GM19438 (cell line): ENCODE measurements around the gene SKOR2.

ENCODE experiments used
- ATAC-seq: cut with Tn5 transposase; IDR thresholded peaks from one replicate; pipeline ENCODE4 v1.9.1; 2021; ENCODE audit warnings: low read depth; ENCODE audit not compliant: unreplicated experiment

Gene SKOR2

DNA sequence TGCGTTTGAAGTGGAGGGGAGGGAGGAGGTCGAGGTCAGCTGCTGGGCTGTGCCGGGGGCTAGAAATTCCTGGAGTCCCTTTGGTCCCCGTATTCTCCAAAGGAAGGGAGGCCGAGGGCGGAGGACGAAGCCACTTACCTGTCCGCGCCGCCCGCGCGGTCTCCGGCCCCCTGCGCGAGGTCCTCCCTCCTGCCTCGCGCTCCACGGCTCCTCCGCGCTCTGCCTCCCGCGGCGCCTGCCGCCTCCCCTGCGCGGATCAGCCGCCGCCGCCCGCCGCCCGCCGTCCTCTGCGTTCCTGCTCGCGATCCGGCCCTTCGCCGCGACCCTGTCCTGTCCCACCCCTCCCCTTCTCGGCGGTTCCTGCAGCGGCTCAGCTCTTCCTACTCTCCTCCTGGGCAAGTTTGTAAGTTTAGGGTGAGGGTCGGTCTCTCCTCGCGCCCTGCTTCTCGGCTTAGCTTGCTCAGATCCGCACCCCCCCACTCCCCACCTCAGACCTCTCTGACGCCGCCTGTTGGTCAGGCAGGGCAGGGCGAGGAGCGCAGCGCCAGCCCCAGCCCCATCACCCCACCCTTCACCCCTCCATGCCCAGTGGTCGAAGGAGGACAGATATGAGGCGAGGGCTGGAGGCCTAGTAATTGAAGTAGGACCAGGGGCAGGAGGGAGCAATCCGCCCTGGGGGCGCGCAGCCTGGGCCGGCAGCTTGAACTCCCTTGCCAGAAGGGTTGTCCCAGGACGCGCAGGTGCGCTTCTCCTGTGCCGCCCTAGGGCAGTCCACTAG is 9.7 kb upstream of the SKOR2 start:
- ATAC-seq: no peak

DNA sequence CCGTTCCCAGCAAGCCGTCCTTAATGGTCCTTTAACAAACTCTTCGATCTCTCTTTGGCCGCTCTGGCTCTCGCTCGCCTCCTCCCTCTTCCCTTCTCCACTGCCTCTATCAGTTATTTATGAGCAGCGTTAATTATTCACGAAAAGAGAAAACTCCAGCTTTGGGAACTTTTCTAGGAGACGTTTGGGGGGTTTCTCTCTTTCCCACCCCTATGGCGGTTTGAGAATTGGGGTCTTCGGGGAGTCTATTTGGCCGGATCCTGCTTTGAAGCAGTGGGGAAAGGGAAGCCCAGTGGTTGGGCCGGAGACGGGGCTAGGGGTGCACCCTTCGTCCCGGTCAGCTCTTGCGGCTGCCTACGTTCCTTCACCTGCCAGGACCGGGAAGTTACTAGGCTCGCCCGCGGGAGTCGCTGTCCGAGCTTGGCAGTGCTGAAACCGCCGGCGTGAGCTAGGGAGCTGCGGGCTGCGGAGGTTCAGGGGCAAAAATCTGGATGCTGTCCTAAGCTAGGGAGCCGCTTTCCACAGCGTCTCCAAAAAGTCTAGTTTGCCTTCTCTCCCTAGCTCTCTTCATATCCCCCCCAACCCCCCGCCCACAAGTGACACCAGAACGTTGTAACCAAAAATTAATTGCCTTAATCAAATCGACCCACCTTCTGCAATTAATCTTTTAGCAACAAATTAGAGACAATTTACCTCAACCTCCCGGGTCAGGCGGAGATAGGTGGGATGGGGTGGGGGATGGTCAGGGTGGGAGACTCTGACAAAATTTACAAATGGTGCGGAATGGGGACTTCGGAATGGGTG is 8.9 kb upstream of the SKOR2 start:
- no peak for ATAC-seq

DNA sequence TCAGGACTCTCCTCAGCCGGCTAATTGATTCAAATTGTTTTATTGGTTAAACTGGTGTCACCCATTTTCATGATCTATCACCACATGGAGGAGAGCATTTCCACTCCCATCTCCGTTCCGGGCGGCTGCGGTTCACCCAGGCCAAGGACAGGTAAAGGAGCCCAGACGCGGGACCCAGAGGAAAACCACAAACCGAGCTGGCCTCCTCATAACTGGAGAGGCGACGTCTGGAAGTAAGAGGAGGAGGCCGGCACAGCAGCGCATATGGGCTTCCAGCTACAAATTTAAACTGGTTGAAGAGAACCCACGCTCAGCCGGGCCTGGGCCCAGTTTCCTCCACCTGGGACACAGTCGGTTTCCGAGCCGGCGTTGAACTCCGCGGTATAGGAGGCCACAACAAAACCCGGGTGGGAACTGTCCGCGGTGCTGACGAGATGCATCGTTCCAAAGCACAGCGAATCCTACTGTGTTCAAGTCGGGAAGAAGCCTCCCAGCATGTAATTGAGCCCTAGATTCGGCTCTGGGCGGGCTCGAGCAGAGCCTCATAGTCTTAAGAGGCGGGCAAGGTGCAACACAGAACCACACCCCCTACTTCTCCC is 3.0 kb upstream of the SKOR2 start:
- ATAC-seq: no peak

DNA sequence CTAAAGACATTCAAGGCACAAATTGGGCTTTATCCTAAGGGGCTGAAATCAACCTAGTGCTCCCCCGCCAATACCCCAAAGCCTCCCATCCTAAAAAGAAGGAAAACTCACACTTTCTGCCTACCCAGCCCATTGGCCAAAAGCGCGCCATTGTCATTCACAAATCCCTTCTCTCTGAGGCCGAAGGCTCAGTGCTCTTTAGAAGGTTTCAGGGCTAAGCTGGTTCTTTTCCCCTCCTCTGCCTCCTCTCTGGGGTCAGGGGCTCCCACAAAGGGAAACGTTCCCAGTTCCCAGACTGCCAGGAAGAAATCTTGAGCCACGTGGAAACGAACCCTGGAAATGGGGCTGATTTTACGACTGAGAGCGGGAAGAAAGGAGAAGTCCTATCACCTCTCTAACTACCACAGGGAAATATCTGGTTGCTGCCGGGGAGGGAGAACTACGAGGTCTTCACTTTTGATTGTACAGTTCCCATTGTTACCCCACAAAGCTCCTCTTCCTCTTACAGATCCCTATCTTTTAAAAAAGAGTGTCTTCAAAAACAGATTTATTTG is 1.7 kb upstream of the SKOR2 start:
- ATAC-seq: no peak

DNA sequence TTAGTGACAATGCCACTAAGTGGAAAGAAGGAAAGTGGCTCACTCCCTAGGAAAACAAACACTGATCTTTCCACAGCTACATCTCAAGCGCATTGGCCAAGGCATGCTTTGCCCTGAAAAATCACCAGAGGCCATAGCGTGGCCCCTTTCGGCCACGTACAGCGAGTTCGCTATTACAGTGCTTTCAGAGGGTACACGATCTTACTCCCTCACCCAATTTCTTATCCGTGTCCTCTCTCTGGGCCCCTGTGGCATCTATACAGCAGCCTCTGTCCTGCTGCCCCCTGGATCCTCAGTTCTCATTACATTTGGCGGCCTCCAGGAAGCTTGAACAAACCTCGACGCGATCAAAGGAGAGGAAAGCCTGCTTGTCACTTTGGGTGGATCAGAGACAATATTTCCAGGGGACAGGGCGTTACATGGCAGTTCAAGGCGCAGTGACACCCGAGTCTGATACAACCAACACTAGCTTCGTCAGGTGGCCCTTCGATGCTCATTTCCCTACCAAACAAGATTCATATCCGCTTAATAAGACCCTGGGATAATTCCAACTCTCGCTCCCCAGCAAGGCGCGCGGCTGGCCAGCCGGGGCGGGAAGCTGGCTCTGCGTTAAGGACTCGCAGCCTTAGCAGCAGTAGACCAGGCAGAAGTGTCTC is 941 bp downstream of the SKOR2 start:
- no peak for ATAC-seq

DNA sequence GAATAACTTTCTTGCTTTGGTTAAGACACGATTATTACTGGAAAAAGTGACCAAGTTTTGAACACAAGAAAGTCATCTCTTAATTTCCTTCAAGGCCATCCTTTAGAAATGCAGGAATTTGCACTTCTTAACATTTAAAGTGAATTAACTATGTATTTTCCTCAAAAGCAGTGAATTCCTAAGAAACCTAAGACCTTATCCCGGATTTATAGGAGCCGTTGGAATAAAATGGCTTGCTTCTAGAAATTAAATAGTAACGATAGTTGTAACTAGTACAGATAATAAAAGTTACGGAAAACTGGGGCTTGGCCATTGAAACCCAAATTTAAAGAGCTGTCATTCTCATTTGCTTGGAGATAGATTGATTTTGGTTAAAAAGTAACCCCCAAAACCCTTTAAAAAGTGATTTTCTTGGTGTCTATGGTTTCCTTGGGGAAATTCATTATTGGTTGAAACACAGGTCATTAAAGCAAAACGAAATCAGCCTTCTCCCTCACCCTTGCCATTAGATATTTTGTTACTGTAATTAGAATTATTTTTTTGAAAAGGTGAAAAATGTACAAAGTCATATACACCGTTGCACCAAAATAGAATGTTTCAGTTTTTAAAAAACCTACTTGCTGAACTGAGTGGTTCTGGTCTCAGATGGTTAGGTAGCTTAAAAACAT is 2.0 kb downstream of the SKOR2 start:
- no peak for ATAC-seq

DNA sequence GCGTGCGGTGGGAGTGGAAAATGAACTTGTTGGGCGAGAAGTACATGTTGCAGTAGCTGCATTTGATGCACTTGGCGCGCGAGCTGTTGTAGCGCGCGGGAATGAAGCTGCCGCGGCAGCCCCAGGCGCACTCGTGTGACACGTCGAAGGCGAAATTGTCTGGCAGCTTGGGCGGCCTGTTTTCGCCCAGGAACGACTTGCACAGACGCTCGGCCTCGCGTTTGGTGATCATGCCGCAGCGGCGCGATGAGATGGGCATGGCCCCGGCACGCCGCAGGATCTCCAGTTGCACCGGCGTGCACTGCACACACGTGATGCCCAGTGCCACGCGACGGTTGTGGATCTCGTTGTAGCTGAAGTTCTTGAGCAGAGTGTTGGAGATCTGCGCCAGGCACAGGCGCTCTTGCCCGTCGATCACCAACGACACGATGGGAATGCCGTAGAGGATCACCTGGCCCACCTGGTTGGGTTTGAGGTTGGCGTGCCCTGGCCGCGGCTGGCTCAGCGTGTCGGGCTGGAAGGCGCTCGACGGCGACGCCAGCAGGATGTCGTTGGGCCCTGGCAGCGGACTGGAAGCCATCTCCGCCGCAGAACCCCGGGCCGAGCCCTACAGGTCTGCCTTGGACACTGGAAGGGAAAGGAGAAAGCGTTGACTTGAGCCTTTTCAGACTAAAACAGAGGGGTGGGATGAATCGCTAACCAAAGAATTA is 2.7 kb downstream of the SKOR2 start:
- no peak for ATAC-seq

DNA sequence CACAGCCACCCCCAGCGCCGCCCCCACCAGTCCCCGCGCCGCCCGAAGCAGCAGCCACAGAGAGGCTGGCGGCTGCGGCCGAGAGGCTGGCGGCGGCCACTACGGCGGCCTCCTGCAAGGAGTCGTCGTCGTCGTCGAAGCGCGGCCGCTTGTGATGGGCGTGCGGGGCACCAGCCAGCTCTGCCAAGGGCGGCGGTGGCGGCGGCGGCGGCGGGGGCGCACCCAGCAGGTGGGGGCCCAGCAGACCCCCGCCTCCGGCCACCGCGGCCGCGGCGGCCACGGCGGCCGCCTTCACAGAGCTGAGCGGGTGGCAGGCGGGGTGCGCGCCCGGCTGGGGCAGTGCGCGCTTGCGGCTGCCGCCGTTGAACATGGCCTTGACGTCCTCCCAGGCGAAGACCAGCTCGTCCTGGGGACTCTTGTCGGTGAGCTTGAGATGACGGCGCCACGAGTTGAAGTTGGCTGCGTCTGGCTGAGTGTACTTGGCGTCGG is 3.3 kb downstream of the SKOR2 start:
- ATAC-seq: no peak

DNA sequence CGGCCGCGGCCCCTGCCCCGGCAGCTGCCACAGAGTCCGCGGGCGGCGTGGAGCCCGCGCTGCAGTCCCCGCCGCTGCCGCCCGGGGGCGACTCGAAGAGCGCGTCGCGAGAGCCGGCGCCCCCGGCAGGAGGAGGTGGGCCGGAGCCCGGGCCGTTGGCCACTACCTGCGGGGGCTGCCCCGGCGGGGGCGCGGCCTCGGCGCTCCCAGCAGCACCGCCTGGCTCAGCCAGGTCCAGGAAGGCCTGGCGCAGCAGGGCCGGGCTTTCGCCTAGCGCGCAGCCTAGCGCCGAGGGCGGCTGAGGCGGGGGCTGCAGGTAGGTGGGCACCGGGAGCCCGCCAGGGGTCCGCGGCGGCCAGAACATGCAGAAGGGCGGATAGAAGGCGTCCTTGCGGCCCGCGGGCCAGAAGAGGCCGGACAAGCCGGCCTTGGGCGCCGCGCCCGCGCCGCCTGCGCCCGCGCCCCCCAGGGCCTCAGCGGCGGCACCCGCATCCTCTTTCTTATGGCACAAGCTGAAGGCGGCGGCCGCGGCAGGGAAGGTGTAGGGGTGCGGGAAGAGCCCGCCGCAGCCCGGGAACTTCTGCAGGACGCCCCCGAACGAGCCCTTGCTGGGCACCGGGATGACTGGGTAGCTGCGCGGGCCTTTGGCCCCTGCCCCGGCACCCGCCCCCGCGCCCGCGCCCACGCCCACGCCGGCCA is 3.9 kb downstream of the SKOR2 start:
- ATAC-seq: no peak

DNA sequence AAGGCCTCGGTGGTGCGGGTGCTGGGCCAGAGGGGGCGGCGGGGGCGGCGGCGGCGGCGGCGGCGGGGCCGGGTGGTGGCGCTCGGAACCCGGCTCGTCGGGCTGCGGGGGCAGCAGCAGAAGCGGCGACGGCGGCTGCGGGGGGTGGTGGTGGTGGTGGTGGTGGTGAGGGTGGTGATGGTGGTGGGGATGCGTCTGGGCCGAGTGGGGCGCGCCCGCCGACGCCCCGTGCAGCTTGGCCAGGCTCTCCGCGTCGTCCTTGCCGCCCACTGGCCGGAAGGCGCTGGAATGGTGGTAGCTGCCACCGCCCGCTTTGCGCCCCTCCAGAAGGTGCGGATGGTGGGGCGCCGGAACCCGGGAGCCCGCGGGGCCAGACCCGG is 4.4 kb downstream of the SKOR2 start:
- ATAC-seq: no peak

DNA sequence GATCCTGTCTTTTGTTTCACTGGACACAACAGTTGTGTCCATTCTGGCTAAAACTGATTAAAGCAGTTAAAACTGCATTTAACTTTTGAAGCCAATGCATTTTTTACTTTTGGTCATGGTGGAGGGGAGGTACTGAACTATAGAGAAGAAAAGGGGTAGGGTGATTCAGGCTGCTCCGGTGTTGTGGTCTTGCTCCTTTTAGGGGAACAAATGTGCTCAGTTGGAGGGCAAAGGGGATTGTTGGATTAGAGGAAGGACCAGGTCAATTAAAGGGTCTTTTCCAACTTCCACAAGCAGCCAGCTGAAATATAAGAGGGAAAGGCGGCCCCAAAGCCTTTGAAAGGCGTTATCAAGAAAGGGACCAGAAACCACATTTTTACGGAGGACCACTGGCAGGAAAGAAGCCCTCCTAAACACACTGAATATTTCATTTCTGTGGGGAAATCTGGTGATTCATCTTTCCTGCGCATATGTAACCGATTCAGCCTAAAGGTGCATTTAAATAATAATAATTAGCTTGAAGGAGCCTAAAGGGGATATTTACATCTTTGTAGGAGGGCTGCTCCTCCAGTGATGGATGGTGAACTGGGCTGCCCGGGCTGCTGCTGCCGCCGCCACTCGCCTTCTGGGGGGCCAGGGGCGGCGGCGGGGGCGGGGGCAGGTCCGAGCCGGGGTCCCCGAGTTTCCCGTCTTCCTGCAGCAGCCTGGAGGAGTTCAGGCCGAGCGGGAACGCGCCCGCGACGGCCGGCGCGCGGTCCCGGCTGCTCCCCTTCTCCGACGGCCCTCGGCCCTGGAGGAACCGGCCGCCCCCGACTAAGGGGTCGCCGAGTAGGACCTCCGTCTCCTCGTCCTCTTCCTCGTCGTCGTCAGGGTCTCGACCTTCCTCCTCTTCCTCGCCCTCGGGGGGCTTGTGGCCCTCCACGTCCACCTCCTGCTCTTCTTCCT is 5.2 kb downstream of the SKOR2 start:
- ATAC-seq: no peak

DNA sequence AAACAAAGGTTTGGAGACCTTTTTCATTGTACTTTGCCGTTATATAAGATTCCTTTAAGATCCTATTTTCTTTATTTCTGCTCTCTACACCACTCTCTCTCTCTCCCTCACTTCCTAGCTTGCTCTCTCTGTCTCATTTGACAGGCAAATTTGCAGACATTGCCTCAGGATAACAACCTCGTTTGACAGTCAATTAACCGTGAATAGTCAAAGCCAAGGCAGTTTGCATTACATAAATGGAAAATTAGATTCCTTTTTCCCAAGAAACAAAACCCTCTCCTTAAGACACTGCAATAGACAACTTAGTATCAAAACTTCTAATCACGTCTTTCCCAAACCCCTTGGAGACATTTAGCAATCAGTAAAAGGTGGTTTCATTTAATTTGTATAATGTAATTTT is 7.4 kb downstream of the SKOR2 start:
- ATAC-seq: no peak

DNA sequence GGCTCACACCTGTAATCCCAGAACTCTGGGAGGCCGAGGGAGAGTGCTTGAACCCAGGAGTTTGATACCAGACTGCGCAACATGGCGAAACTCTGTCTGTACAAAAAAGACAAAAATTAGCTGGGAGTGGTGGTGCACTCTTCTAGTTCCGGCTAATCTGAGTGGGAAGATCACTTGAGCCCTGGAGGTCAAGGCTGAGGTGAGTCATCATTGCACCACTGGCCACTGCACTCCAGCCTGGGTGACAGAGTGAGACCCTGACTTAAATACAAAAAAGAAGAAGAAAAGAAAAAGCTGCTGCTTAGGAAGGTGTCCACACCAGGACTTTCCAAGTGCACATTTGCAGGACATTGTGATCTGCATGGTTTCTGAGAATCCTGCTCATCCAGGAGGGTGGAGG is 16.4 kb downstream of the SKOR2 start:
- no peak for ATAC-seq

DNA sequence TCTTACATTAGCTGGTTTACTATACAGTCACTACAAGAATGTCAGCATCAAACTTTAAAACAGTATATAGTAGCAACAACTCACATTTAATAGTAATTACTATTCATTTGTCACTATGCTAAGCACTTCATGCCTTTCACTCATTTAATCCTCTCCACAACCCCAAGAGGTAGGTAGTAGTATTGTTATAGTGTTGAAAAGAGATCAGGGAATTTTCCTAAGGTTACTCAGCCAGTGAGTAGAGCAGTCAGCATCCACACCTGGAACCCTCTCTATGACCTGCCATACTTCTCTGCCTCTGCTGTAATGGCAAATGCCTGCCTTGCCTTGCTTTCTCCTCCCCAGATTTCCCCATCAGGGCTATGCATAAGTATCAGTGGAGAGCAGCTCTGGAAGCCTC is 24.8 kb downstream of the SKOR2 start:
- ATAC-seq: no peak

DNA sequence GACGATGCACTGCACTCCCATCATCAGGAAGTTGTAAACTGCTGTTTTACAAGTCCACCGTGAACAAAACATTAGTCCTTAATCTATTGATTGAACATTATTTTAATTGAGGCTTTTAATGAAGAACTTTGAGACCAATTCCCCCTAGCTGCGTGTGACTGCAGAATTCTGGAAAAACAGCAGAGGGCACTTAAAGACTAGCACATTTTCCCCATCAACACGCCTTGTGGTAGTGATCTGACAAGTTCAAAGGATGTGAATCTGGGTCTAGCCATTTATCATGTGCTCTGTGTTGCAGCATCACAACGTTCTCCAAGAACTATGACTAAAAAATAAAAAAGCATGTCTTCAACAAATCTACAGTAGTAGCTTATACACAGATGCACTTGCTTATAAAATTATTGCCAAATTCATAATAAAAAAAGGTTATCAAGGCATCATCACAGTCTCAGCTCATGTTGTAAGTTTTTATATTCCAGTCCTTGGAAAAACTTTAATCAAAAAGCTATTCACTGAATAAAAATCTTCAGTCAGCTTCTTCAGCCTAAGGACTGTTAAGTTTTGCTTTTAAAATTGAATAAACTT is 35.8 kb downstream of the SKOR2 start:
- no peak for ATAC-seq

DNA sequence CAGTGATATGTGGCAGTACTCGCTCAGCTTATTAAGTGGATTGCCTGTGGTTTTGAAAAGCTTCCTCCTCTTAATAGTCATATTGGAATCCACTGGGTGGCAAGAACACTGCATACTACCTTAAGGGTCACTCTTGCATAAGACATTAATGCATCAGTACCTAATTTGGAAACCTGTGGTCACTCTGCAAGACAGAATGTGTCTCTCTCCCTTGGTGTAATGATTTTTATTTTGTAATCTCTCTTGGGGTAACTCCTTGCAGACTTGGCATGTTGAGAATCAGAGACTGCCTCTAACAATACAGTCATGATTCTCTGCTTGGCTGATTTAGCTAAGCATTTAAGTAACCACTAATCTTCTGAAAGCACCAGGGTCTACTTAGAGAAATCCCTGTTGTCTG is 42.3 kb downstream of the SKOR2 start:
- ATAC-seq: no peak

DNA sequence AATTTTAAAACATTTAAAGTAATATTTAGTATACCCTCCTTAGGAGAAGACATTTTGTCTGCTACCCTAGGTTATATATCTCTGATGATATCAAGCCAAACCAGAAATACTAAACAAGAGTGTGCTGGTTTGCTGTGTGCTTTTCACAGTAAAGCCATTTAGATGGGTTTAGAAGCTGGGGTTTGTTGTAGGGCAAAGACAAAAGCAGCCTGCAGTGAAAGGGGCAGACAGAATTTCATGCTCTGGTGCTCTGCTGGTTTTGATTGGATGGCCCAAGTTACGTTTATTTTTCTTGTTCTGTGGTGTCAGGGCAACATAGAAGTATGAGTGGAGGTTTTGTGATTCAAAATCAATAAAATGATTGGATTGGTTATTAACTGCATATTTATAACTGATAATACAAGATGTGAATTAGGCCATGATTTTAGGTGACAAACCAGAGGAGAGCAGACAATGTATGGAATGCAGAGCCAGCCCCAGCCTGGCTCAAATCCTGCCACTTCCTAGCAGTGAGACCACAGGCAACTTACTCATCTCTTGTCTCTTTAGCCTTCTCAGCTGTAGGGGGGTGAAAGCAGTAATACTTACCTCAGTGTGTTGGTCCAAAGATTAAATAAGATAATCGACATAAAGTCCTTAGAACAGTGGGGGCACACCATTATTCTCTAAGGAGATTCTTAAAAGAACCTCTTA is 44.4 kb downstream of the SKOR2 start:
- no peak for ATAC-seq
